HL-60 (cell line): ENCODE data around the gene ADGRG1.

Source experiments
- POLR2AphosphoS5 ChIP-seq: IDR thresholded peaks from 2 replicates; pipeline ENCODE4 v1.6.1; 2012; ENCODE audit warnings: low read depth
- SPI1 ChIP-seq: IDR thresholded peaks from 2 replicates; pipeline ENCODE4 v1.6.1; 2012; ENCODE audit warnings: low read depth, mild to moderate bottlenecking, borderline replicate concordance
- TF ChIP-seq, protein P1 (sequence below): IDR thresholded peaks from one replicate; pipeline ENCODE4 v1.5.1; 2011; ENCODE audit warnings: low read length, control low read depth, inconsistent platforms; ENCODE audit not compliant: insufficient read depth

DNA sequence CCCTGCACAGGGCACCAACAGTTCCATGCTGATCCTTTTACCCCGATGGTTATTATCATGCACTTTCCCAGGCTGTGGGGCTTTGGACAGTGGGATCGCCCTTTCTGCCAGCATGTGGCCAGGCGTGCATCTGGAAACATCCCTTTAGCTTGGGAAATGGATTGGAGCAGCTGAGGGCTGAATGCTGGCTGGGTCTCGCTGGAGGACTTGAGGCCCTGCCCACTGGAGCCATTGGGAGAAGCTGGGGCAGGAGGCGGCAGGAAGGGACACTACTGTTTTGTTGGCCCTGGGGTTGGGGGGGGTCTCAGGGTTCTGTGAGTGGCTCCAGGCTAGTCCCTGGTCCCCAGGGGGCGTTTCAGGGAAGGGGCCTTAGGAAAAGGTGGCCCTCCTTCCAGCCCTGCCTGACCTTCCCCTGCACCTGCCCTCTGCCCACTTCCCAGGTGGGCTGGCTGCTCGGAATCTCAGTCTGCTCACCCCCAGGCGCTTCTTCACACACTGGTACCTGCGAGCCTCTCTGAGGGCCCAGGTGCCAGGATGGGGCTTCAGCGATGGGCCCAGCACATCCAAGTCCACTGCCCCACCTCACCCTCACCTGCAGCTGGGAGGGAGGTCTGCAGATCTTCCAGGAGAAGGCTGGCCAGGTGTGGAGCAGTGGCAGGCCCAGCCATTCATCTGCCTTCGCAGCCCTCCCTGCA, 38.1 kb downstream of the ADGRG1 start:
- TF ChIP-seq, protein P1, sequence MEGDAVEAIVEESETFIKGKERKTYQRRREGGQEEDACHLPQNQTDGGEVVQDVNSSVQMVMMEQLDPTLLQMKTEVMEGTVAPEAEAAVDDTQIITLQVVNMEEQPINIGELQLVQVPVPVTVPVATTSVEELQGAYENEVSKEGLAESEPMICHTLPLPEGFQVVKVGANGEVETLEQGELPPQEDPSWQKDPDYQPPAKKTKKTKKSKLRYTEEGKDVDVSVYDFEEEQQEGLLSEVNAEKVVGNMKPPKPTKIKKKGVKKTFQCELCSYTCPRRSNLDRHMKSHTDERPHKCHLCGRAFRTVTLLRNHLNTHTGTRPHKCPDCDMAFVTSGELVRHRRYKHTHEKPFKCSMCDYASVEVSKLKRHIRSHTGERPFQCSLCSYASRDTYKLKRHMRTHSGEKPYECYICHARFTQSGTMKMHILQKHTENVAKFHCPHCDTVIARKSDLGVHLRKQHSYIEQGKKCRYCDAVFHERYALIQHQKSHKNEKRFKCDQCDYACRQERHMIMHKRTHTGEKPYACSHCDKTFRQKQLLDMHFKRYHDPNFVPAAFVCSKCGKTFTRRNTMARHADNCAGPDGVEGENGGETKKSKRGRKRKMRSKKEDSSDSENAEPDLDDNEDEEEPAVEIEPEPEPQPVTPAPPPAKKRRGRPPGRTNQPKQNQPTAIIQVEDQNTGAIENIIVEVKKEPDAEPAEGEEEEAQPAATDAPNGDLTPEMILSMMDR = no peak
- TF ChIP-seq POLR2AphosphoS5 (no peak), SPI1 (no peak)
